Brain pericyte (primary cell): ENCODE data around the gene GBA2.

Source experiments
- DNase-seq: peaks from one replicate; pipeline ENCODE4 v3.0.0-alpha.2; 2012; ENCODE audit warnings: low read depth, low spot score

GBA2 gene

DNA sequence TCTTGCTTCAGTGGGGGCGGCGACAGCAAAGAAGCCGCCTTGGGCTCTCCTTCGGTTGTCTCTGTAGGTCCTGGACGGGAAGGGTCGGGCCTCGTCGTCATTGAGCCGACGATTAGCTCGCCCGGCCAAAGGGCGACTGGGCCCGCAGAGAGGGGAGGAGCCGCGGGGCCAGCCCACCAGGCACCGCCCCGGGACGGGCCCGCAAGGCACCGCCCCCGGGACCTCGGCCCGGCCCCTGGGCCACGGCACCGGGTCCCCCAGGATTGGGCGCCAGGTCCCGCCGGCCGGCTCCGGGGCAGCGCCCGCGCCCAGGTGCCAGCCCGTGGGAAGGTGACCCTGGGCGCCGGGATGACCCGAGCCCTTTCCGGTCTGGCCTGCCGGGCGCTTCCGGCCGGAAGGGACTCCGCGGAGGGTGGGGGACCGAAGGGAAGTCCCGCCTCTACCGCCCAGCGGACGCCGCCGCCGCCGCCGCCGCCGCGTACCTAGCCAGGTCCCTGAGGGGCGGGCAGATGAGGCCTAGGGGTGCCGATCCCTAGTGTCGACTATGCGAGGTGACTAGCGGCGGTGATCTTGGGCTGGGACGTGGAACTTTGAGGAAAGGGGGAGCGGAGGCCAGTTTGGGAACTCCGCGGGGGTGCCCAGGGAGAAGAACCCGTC is at the start of gene GBA2, which contains the start of gene RGP1:
TSS of gene GBA2 (minus strand) at position 371 of the 657 bp plus-strand sequence. CDS start 524 bp downstream, outside the sequence.
TSS of gene RGP1 (plus strand) at position 430 of the 657 bp plus-strand sequence. CDS start 469 bp downstream, outside the sequence.
- no peak for DNase-seq

DNA sequence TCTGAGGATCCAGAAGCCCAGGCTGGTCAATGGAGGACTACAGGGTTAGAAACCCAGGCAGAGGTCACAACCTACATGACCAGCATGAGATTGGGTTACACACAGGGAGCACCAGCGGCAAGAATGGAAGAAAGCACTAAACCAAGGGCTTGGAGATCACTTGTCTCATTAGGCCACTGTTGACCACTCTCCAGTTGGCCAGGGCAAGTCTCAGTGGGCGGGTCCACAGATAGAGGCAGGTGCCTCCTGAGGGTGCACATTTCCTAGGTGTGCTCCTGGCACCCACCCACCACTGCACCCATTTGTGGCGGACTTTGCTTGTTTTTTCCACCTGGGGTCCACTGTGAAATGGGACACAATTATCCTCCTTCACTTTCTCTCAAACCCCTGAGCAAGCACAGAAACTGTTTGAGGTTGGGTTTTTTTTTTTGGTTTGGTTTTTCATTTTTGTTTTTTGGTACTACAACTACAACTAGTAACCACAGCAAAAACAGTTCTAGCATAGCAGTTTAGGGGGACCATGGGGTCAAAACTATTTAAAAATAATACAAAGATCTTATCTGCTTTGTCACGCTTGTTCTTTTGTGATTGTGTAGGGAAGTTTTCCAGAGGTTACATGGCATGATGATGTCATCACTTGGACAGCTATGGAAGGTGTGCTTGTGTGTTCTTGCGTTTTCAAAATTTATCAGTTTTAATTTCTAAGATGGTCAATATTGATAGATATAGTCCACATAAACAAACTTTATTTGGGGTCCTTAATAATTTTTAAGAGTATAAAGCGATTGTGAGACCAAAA is 48.5 kb upstream of the GBA2 start:
- DNase-seq, result no peak

DNA sequence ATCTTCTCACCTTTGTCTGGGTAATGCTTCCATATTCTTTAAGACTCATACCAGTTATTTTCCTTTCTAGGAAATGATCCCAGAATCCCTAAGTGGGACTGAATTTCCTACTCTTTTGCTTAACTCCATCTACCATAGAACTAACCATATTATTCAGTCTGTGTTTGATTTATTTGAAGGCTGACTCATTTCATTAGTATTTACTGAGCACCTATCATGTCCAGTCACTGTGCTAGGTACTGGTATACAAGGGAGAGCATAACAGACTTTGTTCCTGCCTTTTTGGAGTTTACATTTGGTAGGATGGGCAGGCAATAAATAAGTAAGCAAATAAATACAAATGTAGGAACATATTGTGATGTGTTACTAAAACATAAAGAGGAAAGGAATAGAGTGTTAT is 46.7 kb upstream of the GBA2 start:
- no peak for DNase-seq

DNA sequence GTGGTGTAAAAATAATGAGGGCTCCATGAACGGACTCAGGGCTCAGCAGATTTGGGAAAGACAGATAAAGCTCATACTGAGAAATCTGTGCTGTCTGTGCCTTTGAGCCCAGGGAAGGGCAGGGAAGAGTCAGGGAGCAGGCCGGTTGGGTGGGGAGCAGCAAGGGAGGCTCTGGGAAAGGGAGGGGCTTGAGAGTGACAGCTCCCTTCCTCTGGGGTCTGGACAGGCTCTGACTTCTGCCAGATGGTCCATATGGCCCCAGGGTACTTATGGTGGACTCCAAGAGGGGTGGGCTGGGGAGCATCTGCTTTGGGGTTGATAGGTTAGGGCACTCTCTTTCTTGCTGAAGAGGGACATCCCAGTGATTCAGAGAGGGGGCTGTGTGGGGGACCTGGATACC is 44.4 kb upstream of the GBA2 start:
- no peak for DNase-seq

DNA sequence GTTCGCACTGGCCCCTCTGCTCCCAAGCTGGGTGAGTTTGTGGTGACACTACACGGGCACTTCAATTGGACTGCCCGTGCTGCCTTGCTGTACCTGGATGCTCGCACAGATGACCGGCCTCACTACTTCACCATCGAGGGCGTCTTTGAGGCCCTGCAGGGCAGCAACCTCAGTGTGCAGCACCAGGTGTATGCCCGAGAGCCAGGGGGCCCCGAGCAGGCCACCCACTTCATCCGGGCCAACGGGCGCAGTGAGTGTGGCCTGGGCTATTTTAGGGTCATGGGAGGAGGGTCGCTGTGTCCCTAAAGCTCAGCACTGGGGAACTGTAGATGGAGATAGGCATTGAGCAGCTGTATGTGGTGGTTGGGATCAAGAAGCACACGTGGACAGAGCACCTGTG is 43.8 kb upstream of the GBA2 start:
- DNase-seq, result no peak

DNA sequence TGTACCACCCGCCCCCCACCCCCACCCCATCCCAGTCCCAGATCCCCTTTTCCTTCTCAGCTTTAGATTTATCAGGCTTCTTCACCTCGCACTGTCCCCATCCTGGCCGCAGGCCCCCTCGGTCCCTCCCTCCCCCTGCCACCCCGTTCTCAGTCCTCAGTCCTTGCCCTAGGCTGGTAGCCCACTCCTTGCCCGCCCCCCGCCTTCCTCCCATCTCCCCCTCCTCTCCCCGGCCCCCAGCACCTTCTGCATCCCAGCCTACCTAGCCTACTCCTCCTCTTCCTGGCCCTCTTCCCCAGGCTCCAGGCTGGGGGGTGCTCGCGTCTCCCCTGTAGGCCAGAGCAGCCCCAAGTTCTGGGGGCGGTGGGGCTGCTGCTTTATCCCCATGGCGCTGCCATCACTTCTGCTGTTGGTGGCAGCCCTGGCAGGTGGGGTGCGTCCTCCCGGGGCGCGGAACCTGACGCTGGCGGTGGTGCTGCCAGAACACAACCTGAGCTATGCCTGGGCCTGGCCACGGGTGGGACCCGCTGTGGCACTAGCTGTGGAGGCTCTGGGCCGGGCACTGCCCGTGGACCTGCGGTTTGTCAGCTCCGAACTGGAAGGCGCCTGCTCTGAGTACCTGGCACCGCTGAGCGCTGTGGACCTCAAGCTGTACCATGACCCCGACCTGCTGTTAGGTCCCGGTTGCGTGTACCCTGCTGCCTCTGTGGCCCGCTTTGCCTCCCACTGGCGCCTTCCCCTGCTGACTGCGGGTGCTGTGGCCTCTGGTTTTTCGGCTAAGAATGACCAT is 43.2 kb upstream of the GBA2 start:
- no peak for DNase-seq

DNA sequence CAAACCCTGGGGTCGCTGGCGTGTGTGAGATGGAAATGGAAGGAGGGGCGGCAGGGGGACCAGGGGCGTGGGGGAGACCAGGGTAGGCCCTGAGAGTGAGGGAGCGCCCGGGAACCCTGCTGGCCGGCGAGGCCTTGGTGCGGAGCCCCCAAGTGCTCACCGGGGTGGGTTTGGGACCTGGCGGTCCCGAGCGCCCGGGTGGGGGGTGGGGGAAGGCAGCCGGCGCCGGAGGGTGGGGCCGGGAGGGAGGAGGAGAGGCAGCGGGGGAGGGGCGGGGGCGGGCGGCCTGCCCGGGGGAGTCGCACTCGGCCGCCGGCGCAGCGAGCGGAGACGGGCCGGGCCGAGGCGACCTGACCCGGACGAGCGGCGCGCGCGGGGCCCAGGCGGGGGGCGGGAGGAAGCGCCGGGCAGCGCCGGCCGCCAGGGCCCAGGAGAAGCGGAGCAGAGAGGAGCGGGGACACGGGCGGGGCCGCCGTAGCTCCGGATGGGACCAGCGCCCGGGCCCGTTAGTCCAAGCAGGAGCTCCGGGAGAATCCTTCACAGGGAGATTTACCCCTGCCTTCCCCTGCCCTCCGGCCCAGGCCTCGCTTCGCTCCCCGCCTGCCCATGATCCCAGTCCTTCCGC is 42.4 kb upstream of the GBA2 start, which contains the start of gene NPR2:
TSS of gene NPR2 (plus strand) at position 295 of the 625 bp plus-strand sequence. CDS start 818 bp downstream, outside the sequence.
- DNase-seq, result no peak

DNA sequence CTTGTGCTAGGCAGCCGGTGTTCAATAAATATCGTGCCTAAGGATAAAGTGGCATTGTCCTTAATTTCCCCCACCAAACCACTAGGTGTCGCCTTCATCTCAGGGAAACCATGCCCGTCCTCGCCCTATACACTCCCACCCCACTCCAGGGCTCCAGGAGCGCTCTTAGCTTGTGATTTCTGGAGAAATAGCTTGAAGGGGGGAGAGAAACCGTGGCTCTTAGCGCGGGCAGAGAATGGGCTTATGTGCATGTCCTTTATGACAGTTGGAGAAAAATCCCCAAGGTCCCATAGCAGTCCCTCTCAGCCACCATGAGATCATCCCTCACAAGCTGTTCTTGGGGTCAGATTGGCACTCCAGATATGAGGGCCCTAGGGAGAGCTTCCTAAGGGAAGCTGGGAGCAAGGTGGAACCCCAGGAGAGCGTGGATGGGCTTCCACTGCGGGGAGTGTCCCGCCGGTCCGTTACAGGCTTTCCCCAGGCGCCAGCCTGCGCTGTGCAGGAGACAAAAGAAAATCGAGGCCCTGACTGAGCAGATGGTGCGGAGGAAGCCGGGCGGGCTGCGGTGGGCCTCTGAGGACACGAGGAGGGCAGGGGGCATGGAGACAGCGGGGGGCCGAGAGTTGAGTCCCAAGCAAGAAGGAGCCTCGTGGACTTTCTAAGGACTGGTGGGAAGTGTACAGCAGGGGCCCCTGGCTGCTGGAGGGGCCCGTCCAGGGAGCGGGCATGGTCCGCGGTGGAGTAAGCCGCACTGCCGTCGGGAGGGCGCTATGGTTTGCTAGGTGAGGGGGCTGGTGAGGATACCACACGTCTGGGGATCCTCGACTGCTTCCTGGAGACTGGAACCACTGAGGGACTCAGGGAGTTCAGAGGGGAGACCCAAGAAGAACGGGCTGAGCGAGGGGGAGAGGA is 41.6 kb upstream of the GBA2 start:
- peak; percentile 59 for DNase-seq

DNA sequence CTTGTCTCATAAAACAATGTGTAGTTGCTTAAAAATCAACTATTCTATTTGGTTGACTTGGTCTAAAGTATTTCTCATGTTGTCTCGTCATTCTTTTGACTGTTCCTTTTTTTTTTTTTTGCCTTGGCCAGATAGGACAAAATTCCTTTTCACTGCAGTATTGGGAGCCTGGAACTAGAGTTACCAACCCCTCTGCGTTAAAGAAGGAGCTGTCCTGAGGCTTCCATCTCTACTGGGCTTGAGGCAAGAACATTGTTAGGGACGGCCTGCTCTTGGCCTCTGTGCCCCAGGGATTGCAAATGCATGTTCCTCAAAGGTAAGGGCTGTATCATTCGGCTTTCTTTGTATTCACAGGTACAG is 41.0 kb upstream of the GBA2 start:
- DNase-seq, result no peak

DNA sequence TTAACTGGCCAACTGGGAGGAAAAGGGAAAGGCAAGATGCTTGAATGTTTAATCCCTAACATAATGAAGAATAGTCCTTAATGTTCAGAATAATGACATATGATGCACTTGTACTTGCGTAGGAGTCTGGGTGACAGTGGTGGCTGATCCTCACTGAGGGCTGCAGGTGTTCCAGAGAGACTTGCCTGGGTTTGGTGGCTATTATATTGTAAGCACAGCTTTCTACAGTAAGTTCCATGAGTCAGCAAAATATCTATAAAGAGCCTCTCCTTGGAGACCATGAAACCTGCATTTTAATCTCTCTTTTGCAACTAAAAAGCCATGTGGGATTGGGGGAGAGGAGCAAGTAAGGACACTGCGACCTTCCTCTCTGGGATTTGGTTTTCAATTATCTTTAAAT is 40.5 kb upstream of the GBA2 start:
- DNase-seq, result no peak

DNA sequence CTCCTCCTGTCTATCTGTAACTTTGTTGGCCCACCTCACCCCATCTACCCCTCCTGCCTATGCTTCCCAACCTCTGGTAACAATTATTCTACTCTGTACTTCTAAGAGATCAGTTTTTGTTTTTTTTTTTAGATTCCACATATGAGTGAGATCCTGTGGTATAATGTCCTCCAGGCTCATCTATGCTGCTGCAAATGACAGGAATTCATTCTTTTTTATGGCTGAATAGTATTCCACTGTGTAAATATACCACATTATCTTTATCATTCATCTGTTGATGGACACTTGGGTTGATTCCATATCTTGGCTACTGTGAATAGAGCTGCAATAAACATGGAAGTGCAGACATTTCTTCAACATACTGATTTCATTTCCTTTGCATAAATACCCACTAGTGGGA is 34.4 kb upstream of the GBA2 start:
- no peak for DNase-seq

DNA sequence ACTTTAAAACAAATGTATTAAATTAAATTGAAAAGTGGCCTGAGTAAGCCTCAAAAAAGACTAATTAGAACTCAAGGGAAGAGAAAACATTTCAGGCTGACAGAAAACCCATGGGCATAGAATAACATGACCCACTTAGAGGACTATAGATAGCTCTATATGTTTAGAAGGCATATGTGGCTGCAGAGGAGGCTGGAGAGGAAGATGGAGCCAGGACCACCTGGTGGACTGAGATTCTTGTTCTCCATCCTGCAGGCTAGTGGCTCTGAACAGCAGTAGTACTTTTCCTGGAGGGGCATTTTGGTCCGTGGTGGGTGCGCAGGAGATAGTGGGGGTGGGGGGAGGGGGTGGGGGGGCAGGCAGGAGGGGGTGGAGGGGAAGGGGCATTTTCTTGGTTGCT is 32.0 kb upstream of the GBA2 start:
- no peak for DNase-seq

DNA sequence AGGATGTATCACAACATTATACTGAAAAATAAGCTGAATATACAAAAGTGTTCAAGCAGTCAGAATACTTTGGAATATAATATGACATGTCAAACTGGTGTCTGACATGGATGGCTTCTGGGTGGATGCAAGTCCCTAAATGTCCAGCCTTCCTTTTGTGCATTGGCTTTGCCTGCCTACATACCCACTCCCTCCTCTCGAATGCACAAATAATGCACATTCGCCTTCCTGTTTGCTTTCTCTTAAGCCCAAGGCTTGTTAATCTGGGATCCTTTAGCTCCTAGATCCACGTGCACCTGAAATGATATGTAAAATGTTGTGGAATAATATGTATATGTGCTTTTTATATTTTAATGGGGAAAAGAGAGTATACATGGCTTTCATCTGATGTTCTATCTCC is 29.5 kb upstream of the GBA2 start:
- DNase-seq, result no peak

DNA sequence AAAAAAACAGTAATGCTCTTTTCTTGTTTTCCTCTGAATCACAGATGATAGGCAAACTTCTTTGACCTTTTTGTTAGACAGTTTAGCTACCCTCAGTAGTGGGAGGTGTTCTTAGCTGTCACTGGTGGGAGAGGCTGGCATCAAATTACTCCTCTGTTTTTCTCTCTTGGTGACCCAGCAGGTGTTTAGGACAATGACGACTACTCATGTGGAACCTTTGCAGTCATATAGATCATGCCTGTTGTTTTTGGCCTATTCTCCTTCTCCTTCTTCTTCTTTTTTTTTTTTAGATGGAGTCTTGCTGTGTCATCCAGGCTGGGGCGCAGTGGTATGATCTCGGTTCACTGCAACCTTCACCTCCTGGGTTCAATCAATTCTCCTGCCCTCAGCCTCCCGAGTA is 27.0 kb upstream of the GBA2 start:
- DNase-seq, result no peak

DNA sequence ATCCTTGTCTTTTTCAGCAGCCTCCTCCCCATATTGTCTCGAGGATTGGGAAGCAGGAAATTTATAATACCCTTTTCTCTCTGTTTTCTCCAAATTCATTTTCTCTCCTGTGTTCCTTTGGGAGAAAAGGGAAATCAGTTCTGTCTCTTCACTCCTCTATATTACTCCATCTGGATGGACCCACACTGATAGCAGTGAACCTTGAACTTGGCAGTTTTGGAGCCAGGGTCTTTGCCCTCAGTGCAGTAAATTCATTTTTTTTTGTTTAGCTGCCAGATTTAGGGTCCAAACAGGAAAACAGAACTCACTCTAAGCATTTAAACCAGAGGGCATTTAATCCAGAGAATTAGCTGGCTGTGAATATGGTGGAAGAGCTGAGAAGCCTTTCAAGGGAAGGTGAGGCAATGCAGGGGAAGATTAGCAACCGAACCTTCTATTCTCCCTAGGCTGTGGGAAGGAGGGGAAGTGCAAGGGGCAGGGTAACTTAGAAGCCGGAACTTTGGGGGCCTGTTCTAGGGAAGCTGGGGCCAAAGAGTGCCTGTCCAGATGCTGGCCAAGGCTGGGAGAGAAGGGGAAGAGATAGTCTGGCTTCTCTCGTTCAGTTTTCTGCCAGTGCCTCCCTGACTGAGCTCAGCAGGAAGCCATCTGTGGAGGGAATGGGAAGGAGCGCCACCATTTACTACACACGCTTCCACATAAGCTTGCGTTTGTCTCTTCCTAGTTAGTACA is 26.0 kb upstream of the GBA2 start:
- no peak for DNase-seq

DNA sequence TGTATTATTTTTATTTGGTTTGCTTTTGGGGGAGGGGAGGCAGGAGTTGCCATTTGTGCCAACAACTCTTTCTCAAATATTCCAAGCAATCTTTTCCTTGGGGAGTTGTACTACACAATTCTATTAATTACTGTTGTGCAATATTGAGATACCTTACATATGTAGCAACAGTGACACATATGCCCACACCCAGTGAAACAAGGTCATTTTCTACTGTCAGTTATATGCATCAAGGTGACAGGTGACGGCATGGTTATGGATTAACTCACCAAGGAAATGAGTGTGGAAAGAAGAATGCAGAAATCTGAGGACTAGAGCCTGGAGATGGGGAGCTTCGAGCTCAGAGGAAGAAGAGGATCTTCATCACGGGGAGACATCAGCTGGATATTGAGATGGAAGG is 22.9 kb upstream of the GBA2 start:
- no peak for DNase-seq

DNA sequence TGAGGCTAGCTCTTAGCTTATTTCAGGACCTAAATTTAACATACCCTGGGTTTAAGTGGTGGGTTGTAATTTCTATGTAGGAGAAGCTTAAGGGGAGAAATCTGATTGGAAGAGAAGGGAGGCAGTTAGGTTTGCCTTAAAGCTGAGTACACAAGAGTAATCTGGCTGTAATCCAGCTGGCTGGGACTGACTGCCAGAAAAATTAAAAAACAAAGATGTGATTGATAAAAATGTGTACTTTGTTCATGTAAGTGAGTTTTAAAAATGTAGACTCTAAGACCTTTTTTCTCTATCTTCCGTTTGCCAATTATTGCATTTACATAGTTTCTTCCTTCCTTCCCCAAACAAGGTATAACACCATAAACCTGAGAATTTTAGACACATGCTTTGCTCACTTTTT is 22.5 kb upstream of the GBA2 start:
- no peak for DNase-seq

DNA sequence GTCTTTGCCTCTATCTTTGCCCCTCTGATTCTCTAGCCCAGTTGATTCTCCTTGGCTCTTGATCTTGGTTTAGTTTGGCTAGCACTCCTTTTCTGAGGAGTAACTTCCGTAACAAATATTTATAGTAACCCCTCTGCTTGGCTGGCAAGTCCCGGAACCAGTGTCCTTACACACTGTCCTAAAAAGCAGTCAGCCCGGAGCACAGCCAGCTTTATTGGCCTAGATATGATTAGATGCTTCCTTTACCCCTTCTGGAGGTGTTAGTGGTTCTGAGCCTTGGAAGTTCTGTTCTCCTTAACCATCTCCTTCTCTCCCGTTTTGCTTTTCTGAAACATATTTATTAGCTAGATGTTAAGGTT is 22.0 kb upstream of the GBA2 start:
- no peak for DNase-seq

DNA sequence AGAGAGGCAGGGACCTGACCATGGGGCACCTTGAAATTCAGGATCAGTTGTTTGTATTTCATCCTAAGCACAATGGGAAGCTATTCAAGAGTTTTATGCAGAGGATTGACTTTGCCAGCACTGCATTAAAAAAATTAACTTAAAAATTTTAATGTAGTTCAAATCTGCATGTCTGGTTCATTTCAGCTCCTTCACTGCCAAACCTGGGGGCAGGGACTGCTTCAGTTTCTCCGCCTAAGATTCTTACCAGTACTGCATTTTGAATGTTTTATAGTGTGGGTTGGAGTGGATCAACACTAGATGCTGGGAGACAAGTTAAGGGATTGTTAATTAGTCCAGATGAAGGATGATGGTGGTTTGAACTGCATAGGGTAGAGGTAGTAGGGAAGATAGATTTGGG is 20.7 kb upstream of the GBA2 start:
- no peak for DNase-seq

DNA sequence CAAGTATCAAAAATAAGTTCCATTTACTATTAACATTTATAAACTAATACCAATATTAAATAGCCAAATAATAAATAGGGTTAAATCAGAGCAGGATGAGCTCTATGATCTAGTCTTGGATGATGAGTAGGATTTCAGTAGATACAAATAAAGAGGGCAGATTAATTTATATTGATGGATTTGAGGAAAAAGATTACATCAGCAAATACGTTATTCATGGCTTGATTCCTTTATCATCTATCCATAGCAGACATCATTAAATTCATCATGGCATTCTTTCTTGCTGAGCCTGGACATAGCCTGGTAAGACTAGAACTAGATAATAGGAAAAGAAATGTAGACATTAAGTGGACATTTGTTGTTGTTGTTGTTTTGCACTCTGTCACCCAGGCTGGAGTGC is 18.4 kb upstream of the GBA2 start:
- DNase-seq, result no peak
